GM18868 (cell line): ENCODE results near the gene TVP23C.
"Not testable (repeated sequence)": the region's sequence is repeated elsewhere in the genome, so short reads cannot be mapped to it uniquely, and the experiment has no call there.

Source experiments
- ATAC-seq: cut with Tn5 transposase; IDR thresholded peaks from one replicate; pipeline ENCODE4 v1.9.1; 2021; ENCODE audit warnings: mild to moderate bottlenecking, moderate library complexity; ENCODE audit not compliant: unreplicated experiment

TVP23C gene

GRCh38 chr17:15563375-15563857, at the start of gene TVP23C:
TVP23C (minus strand) TSS chr17:15563483; CDS start chr17:15563448, 35 bp downstream.
- ATAC-seq: peak; percentile 77

GRCh38 chr17:15592960-15593359, 29.7 kb upstream of the TVP23C start:
- not testable (repeated sequence) for ATAC-seq

- not testable (repeated sequence) for ATAC-seq
Measured at GRCh38 chr17:15591986-15592385, 28.7 kb upstream of the TVP23C start.

GRCh38 chr17:15590844-15591243, 27.6 kb upstream of the TVP23C start:
- not testable (repeated sequence) for ATAC-seq

GRCh38 chr17:15589544-15590536, 26.6 kb upstream of the TVP23C start:
- peak; percentile 63 for ATAC-seq

- not testable (repeated sequence) for ATAC-seq
Measured at GRCh38 chr17:15588017-15588416, 24.7 kb upstream of the TVP23C start.

GRCh38 chr17:15583313-15583712, 20.0 kb upstream of the TVP23C start:
- not testable (repeated sequence) for ATAC-seq

- ATAC-seq: not testable (repeated sequence)
Measured at GRCh38 chr17:15581462-15581861, 18.2 kb upstream of the TVP23C start.

- not testable (repeated sequence) for ATAC-seq
Measured at GRCh38 chr17:15576848-15577247, 13.6 kb upstream of the TVP23C start.

- ATAC-seq: not testable (repeated sequence)
Measured at GRCh38 chr17:15574660-15575059, 11.4 kb upstream of the TVP23C start.

- not testable (repeated sequence) for ATAC-seq
Measured at GRCh38 chr17:15573870-15574269, 10.6 kb upstream of the TVP23C start.

- ATAC-seq: peak; percentile 43
Measured at GRCh38 chr17:15562613-15563374, 489 bp downstream of the TVP23C start.

- ATAC-seq: not testable (repeated sequence)
Measured at GRCh38 chr17:15561439-15561838, 1.8 kb downstream of the TVP23C start.

GRCh38 chr17:15558403-15559105, 4.7 kb downstream of the TVP23C start:
- ATAC-seq: not testable (repeated sequence)

- ATAC-seq: not testable (repeated sequence)
Measured at GRCh38 chr17:15557334-15557832, 5.9 kb downstream of the TVP23C start.

GRCh38 chr17:15552932-15553331, 10.4 kb downstream of the TVP23C start:
- ATAC-seq: peak; percentile 53

- ATAC-seq: not testable (repeated sequence)
Measured at GRCh38 chr17:15549552-15549951, 13.7 kb downstream of the TVP23C start.

GRCh38 chr17:15546604-15547003, 16.7 kb downstream of the TVP23C start:
- ATAC-seq: not testable (repeated sequence)

- ATAC-seq: not testable (repeated sequence)
Measured at GRCh38 chr17:15540371-15541219, 22.7 kb downstream of the TVP23C start.
